Neural cell (in vitro differentiated cells): ENCODE results near the gene FAU. TPM values are rescaled to one million over a fixed set of nuclear protein-coding genes. Genes with fewer than 3 reads are reported as not detected.

Source experiments
- H2AFZ ChIP-seq: fragments of 200-600, 300-800 bp; sonication (generic), shearing (Covaris generic); 2 replicates; pipeline ENCODE4 v1.6.0; 2014; ENCODE audit warnings: low read depth, mild to moderate bottlenecking, antibody characterized with exemption, low read length, moderate library complexity
- H3F3A ChIP-seq: fragments of 200-600 bp; shearing (Covaris generic); 2 replicates; pipeline ENCODE4 v1.6.1; 2016; ENCODE audit warnings: mild to moderate bottlenecking, moderate library complexity, mixed read lengths, antibody characterized with exemption, low read length; ENCODE audit not compliant: insufficient read depth, poor library complexity, severe bottlenecking
- H3K27ac ChIP-seq: fragments of 200-600, 300-800 bp; sonication (generic), shearing (Covaris generic); 2 replicates; pipeline ENCODE4 v1.5.1; 2014; ENCODE audit warnings: mild to moderate bottlenecking, low read length, moderate library complexity
- H3K27me3 ChIP-seq: fragments of 300-800, 200-600 bp; sonication (generic), shearing (Covaris generic); 2 replicates; pipeline ENCODE4 v1.6.0; 2014; ENCODE audit warnings: mild to moderate bottlenecking, low read depth, low read length, moderate library complexity; ENCODE audit not compliant: insufficient read depth
- H3K36me3 ChIP-seq: fragments of 300-800, 200-600 bp; sonication (generic), shearing (Covaris generic); 2 replicates; pipeline ENCODE4 v1.5.1; 2014; ENCODE audit warnings: mild to moderate bottlenecking, antibody characterized with exemption, low read length, moderate library complexity; ENCODE audit not compliant: insufficient read depth
- H3K4me2 ChIP-seq: fragments of 300-800, 200-600 bp; sonication (generic), shearing (Covaris generic); 2 replicates; pipeline ENCODE4 v1.6.0; 2014; ENCODE audit warnings: mild to moderate bottlenecking, low read length
- H3K4me3 ChIP-seq: fragments of 300-800, 200-600 bp; sonication (generic), shearing (Covaris generic); 2 replicates; pipeline ENCODE4 v1.5.1; 2014; ENCODE audit warnings: mild to moderate bottlenecking, low read length, moderate library complexity
- H3K79me2 ChIP-seq: fragments of 200-600 bp; shearing (Covaris generic); replicated peaks from 2 replicates; pipeline ENCODE4 v1.6.0; 2014; ENCODE audit warnings: mild to moderate bottlenecking, low read length, moderate library complexity; ENCODE audit not compliant: insufficient read depth
- H3K9ac ChIP-seq: fragments of 300-800, 200-600 bp; sonication (generic), shearing (Covaris generic); 2 replicates; pipeline ENCODE4 v1.6.1; 2016; ENCODE audit warnings: mild to moderate bottlenecking, low read length, mixed read lengths
- H3K9me2 ChIP-seq: fragments of 200-600 bp; shearing (Covaris generic); 2 replicates; pipeline ENCODE4 v1.6.1; 2016; ENCODE audit warnings: mild to moderate bottlenecking, low read length, mixed read lengths; ENCODE audit not compliant: insufficient read depth
- H3K9me3 ChIP-seq: fragments of 200-600, 300-800 bp; sonication (generic), shearing (Covaris generic); 2 replicates; pipeline ENCODE4 v1.6.1; 2016; ENCODE audit warnings: mild to moderate bottlenecking, mixed run types, low read length, moderate library complexity, mixed read lengths
- H4K20me1 ChIP-seq: fragments of 200-600 bp; shearing (Covaris generic); 2 replicates; pipeline ENCODE4 v1.6.1; 2016; ENCODE audit warnings: mild to moderate bottlenecking, mixed run types; ENCODE audit not compliant: insufficient read depth
- EP300 ChIP-seq: fragments of 450-650 bp; conservative IDR thresholded peaks from 2 replicates; pipeline ENCODE4 v1.6.1; 2014; ENCODE audit warnings: antibody characterized with exemption, mild to moderate bottlenecking, moderate library complexity; ENCODE audit not compliant: poor library complexity, severe bottlenecking
- EZH2 ChIP-seq: fragments of 200-600, 300-800 bp; shearing (Covaris generic), sonication (generic); IDR thresholded peaks from 2 replicates; pipeline ENCODE4 v1.6.1; 2014; ENCODE audit warnings: antibody characterized with exemption, low read length, borderline replicate concordance, mild to moderate bottlenecking; ENCODE audit not compliant: insufficient read depth, poor library complexity, severe bottlenecking
- MXI1 ChIP-seq: fragments of 450-650 bp; conservative IDR thresholded peaks from 2 replicates; pipeline ENCODE4 v1.6.1; 2014; ENCODE audit warnings: antibody characterized with exemption, mild to moderate bottlenecking; ENCODE audit not compliant: poor library complexity, severe bottlenecking
- POLR2AphosphoS5 ChIP-seq: IDR thresholded peaks from 2 replicates; pipeline ENCODE4 v1.6.1; 2012
- RAD21 ChIP-seq: fragments of 450-650 bp; conservative IDR thresholded peaks from 2 replicates; pipeline ENCODE4 v1.6.1; 2014; ENCODE audit warnings: antibody characterized with exemption, mild to moderate bottlenecking, moderate library complexity
- SMC3 ChIP-seq: fragments of 450-650 bp; conservative IDR thresholded peaks from 2 replicates; pipeline ENCODE4 v1.6.1; 2014; ENCODE audit warnings: antibody characterized with exemption, mild to moderate bottlenecking, moderate library complexity; ENCODE audit not compliant: poor library complexity
- TAF1 ChIP-seq: IDR thresholded peaks from 2 replicates; pipeline ENCODE4 v1.6.1; 2012; ENCODE audit warnings: low read depth
- polyA plus RNA-seq: library from polyadenylated mRNA; depleted of rRNA; stranded (reverse); fragments of >200 nt; gene quantifications from 2 replicates; pipeline ENCODE4 v1.2.3, GENCODE V29; 2014
- TF ChIP-seq, protein P1 (sequence below): fragments of 450-650 bp; IDR thresholded peaks from 2 replicates; pipeline ENCODE4 v1.5.1; 2014; ENCODE audit warnings: antibody characterized with exemption, mild to moderate bottlenecking, moderate library complexity; ENCODE audit not compliant: poor library complexity, severe bottlenecking
- TF ChIP-seq, protein P2 (sequence below): IDR thresholded peaks from 2 replicates; pipeline ENCODE4 v1.6.1; 2012; ENCODE audit warnings: borderline replicate concordance

The FAU gene
- polyA plus RNA-seq, 1 donor from 2014 or later = 420 TPM

DNA sequence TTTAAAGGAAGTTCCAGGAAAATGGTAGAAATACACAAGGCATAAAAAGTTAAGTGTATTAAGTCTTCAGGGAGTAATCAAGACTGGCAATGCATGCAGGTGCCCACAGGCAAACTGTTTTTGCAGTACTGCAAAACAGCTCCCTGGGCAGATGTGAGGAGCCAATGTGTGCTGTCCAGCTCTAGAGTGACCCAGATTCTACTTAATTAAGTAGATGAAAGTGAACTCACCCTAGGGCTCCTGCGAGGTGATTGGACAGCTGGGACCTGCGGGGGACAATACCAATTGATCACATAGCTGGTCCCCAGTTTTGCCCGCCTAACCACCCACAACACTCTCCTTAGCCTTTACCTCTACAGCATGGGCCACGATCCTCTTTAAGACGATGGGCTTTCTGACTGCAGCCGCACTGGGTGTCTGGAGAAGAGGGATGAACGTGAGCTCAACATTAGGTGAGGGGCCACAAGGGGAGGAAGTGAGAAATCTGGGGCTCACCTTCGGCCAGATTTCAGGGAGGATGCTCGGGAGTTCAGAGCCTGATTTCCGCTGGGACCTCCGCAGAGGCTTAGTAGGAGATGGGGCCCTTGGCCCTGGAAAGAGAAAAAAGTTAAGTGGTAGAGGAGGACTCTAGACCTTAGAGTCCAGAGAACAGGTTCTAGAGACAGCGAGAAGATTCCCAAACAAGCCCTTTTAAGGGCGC, 38.6 kb downstream of the FAU start:
- Histone ChIP-seq H3K27ac (no peak overlapping the region), H3F3A (no peaks in the 10 kb centered on the region), H3K4me3 (peak overlapping the region; percentile 84), H3K27me3 (no peaks in the 10 kb centered on the region), H3K9ac (peak overlapping the region; percentile 84), H3K79me2 (peaks cover 23% of the 10 kb centered on the region), H4K20me1 (no peaks in the 10 kb centered on the region), H2AFZ (no peak overlapping the region), H3K4me2 (peak overlapping the region; percentile 6), H3K36me3 (no peaks in the 10 kb centered on the region), H3K9me2 (no peaks in the 10 kb centered on the region), H3K9me3 (no peaks in the 10 kb centered on the region)
- TF ChIP-seq EZH2 (no peak), POLR2AphosphoS5 (no peak), SMC3 (no peak), RAD21 (no peak), MXI1 (no peak), TAF1 (no peak), EP300 (no peak)
- TF ChIP-seq, protein P1, sequence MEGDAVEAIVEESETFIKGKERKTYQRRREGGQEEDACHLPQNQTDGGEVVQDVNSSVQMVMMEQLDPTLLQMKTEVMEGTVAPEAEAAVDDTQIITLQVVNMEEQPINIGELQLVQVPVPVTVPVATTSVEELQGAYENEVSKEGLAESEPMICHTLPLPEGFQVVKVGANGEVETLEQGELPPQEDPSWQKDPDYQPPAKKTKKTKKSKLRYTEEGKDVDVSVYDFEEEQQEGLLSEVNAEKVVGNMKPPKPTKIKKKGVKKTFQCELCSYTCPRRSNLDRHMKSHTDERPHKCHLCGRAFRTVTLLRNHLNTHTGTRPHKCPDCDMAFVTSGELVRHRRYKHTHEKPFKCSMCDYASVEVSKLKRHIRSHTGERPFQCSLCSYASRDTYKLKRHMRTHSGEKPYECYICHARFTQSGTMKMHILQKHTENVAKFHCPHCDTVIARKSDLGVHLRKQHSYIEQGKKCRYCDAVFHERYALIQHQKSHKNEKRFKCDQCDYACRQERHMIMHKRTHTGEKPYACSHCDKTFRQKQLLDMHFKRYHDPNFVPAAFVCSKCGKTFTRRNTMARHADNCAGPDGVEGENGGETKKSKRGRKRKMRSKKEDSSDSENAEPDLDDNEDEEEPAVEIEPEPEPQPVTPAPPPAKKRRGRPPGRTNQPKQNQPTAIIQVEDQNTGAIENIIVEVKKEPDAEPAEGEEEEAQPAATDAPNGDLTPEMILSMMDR = no peak
- TF ChIP-seq, protein P2, sequence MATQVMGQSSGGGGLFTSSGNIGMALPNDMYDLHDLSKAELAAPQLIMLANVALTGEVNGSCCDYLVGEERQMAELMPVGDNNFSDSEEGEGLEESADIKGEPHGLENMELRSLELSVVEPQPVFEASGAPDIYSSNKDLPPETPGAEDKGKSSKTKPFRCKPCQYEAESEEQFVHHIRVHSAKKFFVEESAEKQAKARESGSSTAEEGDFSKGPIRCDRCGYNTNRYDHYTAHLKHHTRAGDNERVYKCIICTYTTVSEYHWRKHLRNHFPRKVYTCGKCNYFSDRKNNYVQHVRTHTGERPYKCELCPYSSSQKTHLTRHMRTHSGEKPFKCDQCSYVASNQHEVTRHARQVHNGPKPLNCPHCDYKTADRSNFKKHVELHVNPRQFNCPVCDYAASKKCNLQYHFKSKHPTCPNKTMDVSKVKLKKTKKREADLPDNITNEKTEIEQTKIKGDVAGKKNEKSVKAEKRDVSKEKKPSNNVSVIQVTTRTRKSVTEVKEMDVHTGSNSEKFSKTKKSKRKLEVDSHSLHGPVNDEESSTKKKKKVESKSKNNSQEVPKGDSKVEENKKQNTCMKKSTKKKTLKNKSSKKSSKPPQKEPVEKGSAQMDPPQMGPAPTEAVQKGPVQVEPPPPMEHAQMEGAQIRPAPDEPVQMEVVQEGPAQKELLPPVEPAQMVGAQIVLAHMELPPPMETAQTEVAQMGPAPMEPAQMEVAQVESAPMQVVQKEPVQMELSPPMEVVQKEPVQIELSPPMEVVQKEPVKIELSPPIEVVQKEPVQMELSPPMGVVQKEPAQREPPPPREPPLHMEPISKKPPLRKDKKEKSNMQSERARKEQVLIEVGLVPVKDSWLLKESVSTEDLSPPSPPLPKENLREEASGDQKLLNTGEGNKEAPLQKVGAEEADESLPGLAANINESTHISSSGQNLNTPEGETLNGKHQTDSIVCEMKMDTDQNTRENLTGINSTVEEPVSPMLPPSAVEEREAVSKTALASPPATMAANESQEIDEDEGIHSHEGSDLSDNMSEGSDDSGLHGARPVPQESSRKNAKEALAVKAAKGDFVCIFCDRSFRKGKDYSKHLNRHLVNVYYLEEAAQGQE = no peak

DNA sequence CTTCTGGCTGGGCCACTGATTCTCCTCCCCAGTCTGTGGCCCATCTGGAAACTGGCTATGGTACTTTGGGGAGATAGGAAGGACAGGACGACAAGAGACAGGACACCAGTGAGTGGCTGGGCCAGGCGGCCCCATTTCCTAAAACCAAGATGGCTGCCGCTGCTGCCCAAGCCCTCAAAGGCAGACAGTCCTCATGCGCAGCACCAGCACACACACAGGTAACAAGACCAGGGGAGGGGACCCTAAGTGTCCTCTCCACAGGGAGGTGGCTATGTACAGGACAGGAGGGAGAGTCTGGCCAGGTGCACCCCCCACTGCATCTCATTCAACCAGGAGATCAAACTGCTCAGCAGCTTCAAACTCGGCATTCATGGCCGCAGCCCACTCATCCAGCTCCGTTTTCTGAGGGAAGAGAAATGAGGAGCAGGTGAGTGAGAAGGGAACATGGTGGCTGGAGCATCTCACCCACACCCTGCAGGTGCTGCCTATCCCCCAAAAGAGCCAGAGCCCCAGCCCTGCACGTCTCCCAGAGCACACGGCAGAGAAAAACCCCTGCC, 43.1 kb downstream of the FAU start:
- no peaks in the 10 kb centered on the region for H3F3A ChIP-seq
- H3K4me3 ChIP-seq = no peak overlapping the region
- TF ChIP-seq MXI1 = no peak
- TF ChIP-seq SMC3 = no peak
- TF ChIP-seq EP300 = no peak
- TF ChIP-seq, protein P1 = no peak
- no peak for TF ChIP-seq TAF1
- TF ChIP-seq POLR2AphosphoS5 = no peak
- TF ChIP-seq RAD21 = no peak
- TF ChIP-seq, protein P2 = no peak
- TF ChIP-seq EZH2 = no peak
- H3K9ac ChIP-seq = no peak overlapping the region
- H3K36me3 ChIP-seq = no peaks in the 10 kb centered on the region
- no peak overlapping the region for H3K4me2 ChIP-seq
- H3K9me2 ChIP-seq = no peaks in the 10 kb centered on the region
- no peaks in the 10 kb centered on the region for H4K20me1 ChIP-seq
- no peak overlapping the region for H2AFZ ChIP-seq
- no peaks in the 10 kb centered on the region for H3K27me3 ChIP-seq
- H3K27ac ChIP-seq = no peak overlapping the region
- H3K9me3 ChIP-seq = no peaks in the 10 kb centered on the region
- peaks cover 13% of the 10 kb centered on the region for H3K79me2 ChIP-seq
